Mesenteric fat pad (tissue), 1 donor: ENCODE measurements around the gene FBXW2. TPM values are rescaled to one million over a fixed set of nuclear protein-coding genes. Genes with fewer than 3 reads are reported as not detected.
"Not testable (repeated sequence)": the region's sequence is repeated elsewhere in the genome, so short reads cannot be mapped to it uniquely, and the experiment has no call there.

Experiments used
- DNase-seq: peaks from one replicate; pipeline ENCODE4 v3.0.0-alpha.2; 2020; ENCODE audit warnings: low spot score
- total RNA-seq: library from RNA; stranded (reverse); fragmentation: NEBNext Ultra II Directional; extraction: Animal tissue kit (Norgen Biotek cat#: 25700); gene quantifications from one replicate; pipeline ENCODE4 v1.2.1, GENCODE V29; 2021
- donor health status: DM: yes; HTN: yes; CAD: no.

The FBXW2 gene
- total RNA-seq, 1 donor from 2014 or later = 66.9 TPM

DNA sequence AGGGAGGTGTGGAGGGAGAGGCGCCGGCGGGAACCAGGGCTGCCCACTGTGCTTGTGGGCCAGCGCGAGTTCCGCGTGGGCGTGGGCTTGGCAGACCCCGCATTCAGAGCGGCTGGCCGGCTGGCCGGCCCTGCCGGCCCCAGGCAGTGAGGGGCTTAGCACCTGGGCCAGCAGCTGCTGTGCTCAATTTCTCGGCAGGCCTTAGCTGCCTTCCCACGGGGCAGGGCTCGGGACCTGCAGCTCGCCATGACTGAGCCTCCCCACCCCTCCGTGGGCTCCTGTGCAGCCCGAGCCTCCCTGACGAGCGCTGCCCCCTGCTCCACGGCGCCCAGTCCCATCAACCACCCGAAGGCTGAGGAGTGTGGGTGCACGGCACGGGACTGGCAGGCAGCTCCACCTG, 46.9 kb downstream of the FBXW2 start:
- DNase-seq = not testable (repeated sequence)

DNA sequence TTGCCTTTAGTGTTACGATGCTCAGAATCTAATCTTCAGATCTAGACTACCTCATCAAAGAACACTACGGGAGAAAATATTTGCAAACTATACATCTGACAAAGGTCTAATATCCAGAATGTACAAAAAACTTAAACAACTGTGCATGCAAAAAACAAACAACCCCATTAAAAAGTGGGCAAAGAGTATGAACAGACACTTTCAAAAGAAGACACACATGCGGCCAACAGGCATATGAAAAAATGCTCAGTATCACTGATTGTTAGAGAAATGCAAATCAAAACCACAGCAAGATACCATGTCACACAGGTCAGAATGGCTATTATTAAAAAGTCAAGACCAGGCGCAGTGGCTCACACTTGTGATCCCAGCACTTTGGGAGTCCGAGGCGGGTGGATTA, 47.9 kb downstream of the FBXW2 start:
- DNase-seq = no peak

DNA sequence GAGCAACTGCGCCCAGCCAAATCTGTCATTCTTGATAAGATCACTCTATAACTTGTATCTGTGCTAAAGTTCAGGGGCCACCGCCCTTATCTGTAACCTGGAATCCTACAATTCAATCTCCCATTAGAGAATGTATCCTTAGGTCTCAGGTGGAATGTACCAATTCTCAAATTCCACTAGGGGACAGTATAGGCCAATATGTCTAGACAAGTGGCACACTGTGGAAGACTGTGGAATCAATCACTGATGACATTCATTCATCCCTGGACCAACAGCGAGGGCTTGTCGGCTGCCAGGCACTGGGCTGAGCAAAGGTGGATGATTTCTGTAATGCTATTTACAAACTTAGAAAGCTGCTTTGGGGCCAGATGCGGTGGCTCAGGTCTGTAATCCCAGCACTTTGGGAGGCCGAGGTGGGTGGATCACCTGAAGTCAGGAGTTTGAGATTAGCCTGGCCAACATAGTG, 50.2 kb downstream of the FBXW2 start:
- DNase-seq = no peak

DNA sequence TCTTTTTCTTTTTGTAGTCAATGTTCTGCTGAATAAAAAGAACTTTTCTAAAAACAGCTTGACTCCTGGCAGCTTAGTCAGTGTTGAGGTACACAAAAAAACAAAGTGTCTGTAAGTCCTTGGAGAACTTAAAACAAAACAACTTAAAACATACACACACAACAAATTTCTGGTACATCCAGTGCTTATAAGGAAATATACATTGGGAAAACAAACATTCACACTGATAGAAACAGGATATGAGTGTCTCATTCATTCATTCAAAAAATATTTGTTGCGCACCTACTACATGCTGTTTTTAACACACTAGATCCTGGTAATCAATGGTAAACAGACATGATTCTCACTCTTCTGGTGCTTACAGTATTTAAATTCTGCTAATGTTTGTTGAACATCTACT, 51.5 kb downstream of the FBXW2 start:
- no peak for DNase-seq

DNA sequence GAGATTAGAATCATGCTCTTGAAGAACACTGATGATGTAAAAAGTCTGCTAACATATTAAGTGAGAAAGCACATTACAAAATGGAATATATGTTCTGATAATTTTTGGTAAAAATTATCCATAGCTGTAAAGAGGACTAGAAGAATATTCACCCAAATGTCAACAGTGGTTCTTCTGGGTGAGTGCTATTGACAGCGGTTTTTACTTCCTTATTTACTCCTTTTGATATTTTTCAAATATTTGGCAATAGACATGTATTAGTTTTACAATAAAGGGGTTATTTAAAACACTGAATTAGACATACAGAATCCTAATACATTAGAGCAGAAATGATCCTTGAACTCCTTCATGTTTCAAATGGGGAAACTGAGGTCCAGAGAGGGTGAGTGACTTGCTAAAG, 52.0 kb downstream of the FBXW2 start:
- no peak for DNase-seq

DNA sequence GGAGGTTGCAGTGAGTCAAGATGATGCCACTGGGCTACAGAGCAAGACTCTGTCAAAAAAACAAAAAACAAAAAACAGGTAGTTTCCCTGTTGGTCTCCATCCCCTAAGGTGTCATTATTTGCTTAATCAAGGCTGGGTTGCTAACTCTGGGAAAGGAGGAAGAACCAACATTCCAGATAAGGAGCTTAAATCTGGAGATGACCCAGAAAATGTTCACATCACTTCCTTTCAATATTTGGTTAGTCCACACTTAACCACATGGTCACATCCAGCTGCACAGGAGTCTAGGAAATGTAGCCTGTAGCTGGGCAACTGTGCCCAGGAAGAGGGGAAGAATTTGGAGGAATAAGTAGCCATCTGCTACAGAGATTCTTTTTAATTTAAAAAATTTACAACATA, 53.1 kb downstream of the FBXW2 start:
- DNase-seq = no peak

DNA sequence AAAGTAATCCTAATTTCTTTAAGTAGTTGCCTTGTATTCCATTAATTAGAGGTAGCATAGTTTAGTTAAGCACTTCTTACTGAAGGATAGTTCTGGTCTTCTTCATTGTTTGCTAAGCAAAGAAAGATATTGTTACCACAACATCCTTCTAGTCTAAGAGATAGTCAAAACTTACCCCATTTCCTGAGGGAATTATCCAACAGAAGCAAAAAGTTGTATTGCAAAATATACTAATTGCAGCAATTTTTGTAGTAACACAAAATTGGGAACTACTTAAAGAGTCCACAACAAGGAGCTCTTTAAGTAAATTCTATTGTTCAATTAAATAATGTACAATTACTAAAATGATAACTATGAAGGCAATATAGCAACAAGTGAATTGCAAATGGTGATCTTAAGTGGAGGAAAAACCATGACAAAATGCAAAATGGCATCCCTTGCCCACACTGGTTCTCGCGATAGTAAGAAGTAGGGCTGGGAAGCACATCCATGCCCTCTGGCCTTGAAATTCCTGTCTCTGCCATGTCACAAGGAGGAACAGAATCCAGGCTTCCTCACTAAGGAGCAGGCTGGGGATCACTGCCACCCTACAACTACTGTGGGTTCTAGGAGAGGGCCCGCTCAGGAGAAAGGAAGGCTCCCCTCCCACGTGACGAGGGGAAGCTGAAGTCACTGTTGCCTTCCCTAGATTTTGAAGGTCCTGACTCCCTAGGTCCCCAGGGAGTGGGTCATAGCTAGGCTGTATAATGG, 55.6 kb downstream of the FBXW2 start:
- DNase-seq = no peak

DNA sequence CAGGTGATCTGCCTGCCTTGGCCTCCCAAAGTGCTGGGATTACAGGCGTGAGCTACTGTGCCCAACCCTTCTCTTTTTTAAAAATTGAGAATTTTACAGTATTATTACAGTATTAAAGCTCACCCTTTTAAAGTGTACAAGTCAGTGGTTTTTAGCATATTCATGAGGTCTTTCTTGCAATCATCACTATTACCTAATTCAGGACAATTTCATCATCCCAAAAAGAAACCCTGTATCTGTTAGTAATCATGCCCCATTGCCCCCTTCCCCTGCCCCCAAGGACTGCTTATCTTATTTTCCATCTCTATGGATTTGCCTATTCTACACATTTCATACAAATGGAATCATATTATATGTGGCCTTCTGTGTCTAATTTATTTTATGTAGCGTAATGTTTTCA, 56.3 kb downstream of the FBXW2 start:
- no peak for DNase-seq

DNA sequence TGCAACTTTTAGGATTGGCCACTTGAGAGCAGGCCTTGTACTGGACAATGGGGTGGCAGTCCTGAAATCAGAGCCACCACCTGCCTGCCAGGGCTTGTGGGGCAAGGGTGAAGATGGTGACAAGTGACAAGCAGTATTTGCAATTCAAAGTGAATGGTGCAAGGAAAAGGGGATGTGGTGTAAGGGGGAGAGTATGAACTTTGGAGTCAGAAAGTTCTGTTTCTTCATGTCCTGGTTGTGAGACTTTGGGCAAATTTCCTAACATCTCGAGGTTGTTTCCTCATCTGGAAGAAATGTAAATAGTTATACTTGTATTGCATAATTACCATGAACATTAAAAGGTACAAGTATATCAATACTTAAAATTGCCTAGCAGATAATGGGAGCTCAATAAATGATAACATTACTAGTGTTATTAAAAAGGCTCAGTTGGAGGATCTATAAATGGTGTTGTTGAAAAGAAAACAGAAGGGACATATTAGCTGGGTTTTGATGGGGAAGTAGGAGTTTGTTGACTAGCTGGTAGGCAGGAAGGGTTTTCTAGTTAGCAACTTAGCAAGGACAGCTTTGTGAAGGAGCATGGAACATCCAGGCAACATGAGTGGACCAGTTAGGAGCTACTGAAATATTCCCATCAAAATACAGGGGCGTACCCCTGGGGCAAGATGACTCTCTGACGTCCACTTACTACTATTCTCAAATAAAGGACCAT, 57.6 kb downstream of the FBXW2 start:
- DNase-seq = no peak

DNA sequence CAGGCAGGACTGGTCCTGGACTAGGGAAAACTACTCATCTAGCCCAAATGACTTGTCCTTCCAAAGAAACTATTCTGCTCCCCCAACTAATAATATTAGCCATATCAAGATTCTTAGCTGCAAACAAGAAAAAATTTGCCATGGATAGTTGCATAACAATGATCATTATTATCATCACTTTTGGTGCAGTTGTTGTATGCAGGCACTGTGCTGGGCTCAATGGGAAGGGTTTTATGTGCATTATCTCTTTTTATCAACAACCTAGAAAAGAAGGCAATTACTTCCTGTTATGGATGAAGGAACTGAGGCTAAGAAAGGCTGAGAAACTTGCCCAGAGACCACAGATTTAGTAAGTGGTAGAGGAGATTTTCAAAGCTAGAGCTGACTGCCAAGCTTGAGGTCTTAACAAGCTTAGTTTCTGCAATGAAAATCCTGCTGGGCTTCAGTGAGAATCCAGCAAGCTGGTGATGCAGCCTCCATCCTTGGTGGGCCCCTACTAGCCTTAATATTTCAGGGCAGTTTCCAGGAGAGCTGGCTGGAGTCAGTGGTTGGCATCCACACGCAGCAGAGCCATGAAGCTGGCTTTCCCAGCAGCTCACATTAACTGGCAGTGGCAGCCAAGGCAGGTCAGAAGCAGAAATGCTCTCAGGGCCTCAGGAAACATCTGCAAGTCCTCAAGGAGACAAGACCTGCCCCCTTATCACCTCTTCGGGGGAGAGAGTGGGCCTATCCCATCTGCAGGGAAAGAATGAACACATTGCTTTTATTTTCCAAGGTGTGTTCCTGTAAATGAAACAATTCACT, 58.4 kb downstream of the FBXW2 start:
- DNase-seq = no peak

DNA sequence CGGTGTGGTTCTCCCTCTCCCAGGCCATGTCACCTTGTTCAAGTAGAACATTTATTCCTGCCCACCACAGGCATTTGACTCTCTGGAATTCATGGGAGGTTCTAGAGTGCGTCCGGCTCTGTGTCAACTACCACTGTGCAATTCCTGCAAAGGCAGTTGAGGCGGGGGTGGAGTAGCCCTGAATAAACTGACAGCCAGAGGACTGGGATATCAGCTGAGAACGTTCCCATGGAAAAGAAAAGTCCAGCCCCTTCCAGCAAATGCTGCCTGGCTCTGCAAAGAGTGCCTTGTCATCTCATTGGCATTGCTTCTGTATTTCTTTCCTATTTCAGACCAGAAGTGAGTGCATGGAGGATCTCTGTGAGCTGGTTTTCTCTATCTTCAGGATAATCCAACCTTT, 60.0 kb downstream of the FBXW2 start:
- DNase-seq = no peak

DNA sequence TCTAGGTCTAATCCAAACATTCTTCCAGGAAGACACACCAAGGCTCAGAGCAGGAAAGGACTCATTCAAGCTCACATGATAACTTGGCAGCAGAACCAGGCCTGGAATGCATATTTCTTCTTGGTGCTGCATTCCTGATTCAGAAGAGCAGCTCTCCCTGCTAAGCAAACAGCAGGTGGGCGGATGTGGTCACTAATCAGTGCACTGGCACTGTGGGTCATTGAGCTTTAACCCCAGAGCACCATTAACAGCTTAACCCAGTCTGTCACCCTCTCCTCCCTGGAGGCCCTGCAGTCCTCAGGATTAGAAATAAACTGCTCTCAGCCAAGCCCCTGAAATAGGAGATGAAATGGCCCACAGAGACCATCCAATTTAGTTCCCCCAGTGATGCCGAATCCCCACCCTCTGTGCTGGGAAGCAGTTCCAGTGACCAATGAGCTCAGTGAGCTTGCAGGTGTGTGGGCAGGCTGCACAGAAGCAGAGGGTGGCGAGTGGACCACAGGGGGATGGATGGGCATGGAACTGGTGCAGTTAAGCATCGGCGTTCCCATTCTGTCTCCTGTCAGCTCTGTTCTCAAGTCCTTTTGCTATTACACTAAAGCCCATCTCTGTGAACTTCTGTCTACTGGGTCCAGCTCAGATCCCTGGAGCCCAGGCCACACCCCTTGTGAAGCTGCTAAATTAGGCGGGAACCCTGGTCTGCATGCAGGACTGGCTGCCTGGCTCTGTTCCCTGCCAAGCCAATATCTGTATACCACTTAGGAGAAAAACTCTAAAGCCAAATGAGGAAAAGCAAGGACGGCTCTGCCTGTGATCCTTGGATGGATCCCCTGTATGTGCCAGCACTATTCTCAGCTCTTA, 62.3 kb downstream of the FBXW2 start:
- DNase-seq = no peak

DNA sequence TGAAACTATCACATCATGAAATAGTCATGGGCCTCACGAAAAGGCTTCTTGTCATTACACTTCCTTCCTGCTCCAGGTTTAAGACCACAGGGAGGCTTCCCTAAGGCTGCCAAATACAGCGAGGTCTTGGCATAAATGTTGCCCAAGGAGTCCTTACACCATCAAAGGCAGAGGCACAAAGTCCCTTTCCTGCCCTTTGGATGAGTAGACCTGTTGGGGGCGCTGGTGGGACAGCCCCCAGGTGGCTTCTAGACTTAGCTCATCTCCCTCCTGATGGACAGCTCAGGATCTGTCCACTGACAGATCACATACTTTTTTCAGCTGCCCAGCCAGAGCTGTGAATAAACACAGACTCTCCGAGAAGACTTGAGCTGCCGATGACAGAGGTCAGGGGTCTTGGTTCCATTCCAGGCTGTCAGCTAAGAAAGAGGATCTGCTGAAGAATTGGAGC, 63.4 kb downstream of the FBXW2 start:
- DNase-seq = no peak

DNA sequence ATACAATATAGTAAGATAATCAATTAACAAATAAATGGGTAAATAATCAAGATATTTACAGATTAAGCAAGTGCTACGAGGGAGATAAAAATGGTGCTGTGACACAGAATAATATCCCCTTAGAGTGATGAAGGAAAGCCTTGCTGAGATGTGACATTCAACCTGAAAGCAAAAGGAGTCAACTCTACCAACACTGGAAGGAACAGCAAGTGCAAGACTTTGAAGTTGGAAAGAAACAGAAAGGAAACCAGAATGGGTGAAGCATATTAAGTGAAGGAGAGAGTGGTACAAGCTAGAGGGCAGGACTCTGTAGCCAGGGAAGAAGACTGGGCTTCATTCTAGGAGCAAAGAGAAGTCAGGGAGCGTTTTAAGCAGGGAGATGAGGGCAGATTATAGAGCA, 66.7 kb downstream of the FBXW2 start:
- DNase-seq = no peak

DNA sequence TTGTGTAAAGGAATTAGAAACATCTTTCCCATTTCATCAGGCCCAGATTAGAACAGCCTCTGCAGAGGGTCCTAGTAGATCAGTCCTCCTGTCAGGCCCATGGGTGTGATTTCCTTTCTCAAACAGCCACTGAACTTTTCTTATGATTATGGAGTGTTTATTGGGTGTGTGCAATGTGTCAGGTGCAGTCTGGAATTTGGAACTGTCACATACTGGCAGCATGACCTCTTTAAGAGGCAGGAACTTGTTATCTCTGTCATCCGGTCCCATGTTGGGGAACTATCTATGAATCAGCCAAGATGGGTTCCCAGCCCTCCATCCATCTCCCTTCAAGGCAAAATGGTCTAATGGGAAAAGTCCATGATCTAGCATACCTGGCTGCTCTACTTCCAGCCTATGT, 67.3 kb downstream of the FBXW2 start:
- DNase-seq = no peak

DNA sequence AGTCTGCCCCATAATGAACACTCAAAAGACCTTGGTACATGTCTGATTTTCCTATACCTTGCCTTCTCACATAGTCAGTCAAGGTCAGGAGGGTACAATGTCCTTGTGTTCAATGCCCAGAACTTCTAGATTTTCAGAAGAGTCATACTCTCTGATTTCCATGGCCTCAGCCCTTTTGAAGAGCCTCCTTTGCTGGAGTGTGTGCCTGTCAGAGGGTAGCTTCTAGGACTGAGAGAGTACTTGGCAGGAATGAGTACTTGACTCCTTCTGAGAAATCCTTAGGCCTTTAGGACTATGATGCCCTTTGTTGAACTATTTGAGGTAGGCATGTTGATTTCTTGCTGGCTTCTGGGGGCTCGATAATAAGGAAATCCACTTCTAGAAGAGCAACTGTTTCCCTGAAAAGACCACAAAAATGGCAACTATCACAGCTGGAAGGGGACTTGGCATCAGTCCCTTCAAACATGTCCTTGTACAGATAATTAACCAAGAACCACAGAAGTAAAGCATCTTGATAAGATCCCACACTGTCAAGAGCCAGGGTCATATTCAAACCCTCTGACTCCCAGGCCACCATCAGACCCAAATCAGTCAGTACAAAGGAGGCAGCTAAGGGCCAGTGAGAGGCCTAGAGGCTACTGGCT, 68.3 kb downstream of the FBXW2 start:
- DNase-seq = no peak

DNA sequence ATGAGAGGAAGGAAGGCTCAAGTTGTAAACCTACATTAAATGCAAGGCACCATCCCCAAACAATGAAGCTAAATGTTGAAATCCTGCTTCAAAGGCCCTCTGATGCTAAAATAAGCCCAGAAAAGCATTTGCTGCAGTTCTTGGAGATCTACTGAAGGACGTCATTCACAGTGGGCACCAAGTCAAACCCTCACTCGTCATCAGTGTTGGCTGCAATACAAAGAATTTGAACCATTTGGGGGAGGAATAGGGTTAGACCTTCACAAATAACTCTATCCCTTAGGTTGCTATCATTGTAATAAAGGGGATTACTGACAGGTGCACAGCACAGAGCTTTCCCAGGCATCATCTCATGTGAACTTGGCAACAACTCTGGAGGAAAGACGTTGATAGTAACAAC, 69.7 kb downstream of the FBXW2 start:
- DNase-seq = no peak

DNA sequence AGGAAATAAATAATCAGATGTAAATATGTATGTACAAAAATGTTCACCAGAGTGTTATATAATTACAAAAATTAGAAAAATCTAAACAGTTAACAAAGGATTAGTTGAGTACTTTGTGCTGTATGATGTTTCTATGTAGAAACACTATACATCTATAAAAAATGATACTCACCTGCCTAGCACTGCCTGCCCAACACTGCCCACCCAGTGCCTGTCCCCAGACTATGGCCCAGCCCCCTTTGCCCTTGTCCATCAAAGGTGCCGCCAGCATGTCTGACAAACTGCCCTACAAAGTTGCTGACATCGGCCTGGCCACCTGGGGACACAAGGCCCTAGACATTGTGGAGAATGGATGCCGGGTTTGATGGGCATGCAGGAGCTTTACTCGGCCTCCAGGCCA, 72.8 kb downstream of the FBXW2 start:
- no peak for DNase-seq

DNA sequence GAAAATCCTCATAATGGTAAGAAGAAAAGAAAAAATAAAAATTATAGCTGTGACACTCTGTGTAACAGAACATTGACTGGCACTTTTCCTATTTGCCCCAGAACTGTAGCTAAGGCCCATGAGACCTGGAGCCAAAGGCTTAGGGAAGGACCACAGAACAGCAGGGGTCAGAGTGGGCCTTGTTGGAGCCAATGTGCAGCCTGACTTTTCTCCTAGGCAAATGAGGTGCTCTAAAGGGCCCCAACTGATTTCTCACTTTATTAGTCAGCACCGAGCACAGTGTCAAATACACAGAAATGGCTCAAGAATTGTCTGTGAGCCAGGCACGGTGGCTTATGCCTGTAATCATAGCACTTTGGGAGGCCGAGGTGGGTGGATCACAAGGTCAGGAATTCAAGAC, 74.9 kb downstream of the FBXW2 start:
- DNase-seq = no peak

DNA sequence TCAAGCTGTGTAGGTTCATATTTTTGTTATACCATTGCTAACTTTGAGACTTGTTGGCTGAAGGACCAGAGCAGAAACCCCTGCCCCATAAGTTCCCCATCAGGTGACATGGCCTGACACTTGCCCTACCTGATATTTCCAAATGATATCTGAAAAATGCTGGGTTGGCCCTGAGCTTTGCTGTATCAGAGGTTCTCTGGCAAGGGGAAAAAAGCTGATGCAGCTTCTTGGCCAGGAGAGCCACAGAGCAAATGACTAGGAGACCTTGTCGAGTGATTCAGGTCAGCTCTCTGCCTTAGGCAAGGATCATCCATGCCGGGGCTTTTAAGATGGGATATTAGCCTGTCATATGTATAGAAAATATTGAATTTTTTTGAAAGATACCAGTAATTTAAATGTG, 76.0 kb downstream of the FBXW2 start:
- DNase-seq = no peak

DNA sequence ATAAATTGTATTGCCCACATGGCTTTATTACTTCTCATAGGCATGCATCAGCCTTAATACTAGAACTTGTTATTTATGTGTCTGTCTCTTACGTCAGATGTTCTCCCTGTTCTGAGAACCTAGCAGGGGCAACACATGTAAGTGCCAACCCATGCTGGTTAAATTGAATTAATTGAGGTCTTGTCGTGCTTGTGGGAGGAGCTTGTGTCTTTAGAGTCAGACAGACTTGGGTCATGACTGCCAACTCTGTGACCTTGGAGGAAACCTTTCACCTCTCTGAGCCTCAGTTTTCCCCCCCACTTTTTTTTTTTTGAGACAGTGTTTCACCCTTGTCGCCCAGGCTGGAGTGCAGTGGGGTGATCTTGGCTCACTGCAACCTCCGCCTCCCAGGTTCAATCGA, 76.7 kb downstream of the FBXW2 start:
- DNase-seq = no peak
